HepG2 (cell line): Measurements from ENCODE around the gene GK. TPM values are rescaled to one million over a fixed set of nuclear protein-coding genes. Genes with fewer than 3 reads are reported as not detected.

Experiments used
- CCDC6 ChIP-seq: sonication (generic); formaldehyde crosslinking; IDR thresholded peaks from 2 replicates; pipeline ENCODE4 v1.8.1; 2022; ENCODE audit warnings: mild to moderate bottlenecking, missing genetic modification reagents, moderate library complexity
- EHMT2 ChIP-seq: fragments of 200-600 bp; sonication (generic); IDR thresholded peaks from 2 replicates; pipeline ENCODE4 v1.7.0; 2017; ENCODE audit warnings: antibody characterized with exemption, low read depth, low read length, borderline replicate concordance
- ELF3 ChIP-seq: IDR thresholded peaks from 2 replicates; pipeline ENCODE4 v1.6.1; 2016; ENCODE audit warnings: missing genetic modification reagents, missing compliant biosample characterization
- FOXO1 ChIP-seq: sonication (generic); formaldehyde crosslinking; IDR thresholded peaks from 2 replicates; pipeline ENCODE4 v1.4.0; 2020; ENCODE audit warnings: missing genetic modification reagents
- HMGA1 ChIP-seq: sonication (generic); formaldehyde crosslinking; conservative IDR thresholded peaks from 2 replicates; pipeline ENCODE4 v1.4.0; 2020; ENCODE audit warnings: missing genetic modification reagents
- IRX3 ChIP-seq: sonication (generic); formaldehyde crosslinking; IDR thresholded peaks from 2 replicates; pipeline ENCODE4 v1.8.1; 2023; ENCODE audit warnings: mild to moderate bottlenecking, low read depth, missing genetic modification reagents, borderline replicate concordance
- KAT2B ChIP-seq: fragments of 150-350 bp; IDR thresholded peaks from 2 replicates; pipeline ENCODE4 v1.6.1; 2014; ENCODE audit warnings: low read depth, low read length, borderline replicate concordance
- KAT7 ChIP-seq: IDR thresholded peaks from 2 replicates; pipeline ENCODE4 v1.6.1; 2018; ENCODE audit warnings: borderline replicate concordance, missing compliant biosample characterization
- KMT2A ChIP-seq: sonication (generic); formaldehyde crosslinking; IDR thresholded peaks from 2 replicates; pipeline ENCODE4 v1.4.0; 2020; ENCODE audit warnings: missing genetic modification reagents
- MED8 ChIP-seq: sonication (generic); formaldehyde crosslinking; IDR thresholded peaks from 2 replicates; pipeline ENCODE4 v1.8.1; 2023; ENCODE audit warnings: mild to moderate bottlenecking, missing genetic modification reagents; ENCODE audit not compliant: insufficient replicate concordance
- MYC ChIP-seq: sonication (generic); formaldehyde crosslinking; IDR thresholded peaks from 2 replicates; pipeline ENCODE4 v1.9.0; 2021; ENCODE audit warnings: missing genetic modification reagents, borderline replicate concordance
- PHF5A ChIP-seq: IDR thresholded peaks from one replicate; pipeline ENCODE4 v1.6.1; 2018; ENCODE audit warnings: low read depth, missing genetic modification reagents; ENCODE audit not compliant: unreplicated experiment
- POLR2AphosphoS2 ChIP-seq: IDR thresholded peaks from 2 replicates; pipeline ENCODE4 v1.6.1; 2011; ENCODE audit warnings: low read depth, low read length, improper control_type of control experiment
- SP5 ChIP-seq: IDR thresholded peaks from 2 replicates; pipeline ENCODE4 v1.6.1; 2016; ENCODE audit warnings: low read depth, borderline replicate concordance
- SRSF9 ChIP-seq: fragments of 200-400 bp; formaldehyde crosslinking; IDR thresholded peaks from 2 replicates; pipeline ENCODE4 v1.6.1; 2018; ENCODE audit warnings: borderline replicate concordance, mild to moderate bottlenecking, low read depth, low read length; ENCODE audit not compliant: insufficient read depth, poor library complexity, severe bottlenecking
- TCF7L2 ChIP-seq: IDR thresholded peaks from 2 replicates; pipeline ENCODE4 v1.6.1; 2011; ENCODE audit warnings: mild to moderate bottlenecking, low read depth, low read length, moderate library complexity
- TOPORS ChIP-seq: sonication (generic); formaldehyde crosslinking; IDR thresholded peaks from 2 replicates; pipeline ENCODE4 v1.8.0; 2023; ENCODE audit warnings: mild to moderate bottlenecking, missing genetic modification reagents
- ZEB1 ChIP-seq: IDR thresholded peaks from 2 replicates; pipeline ENCODE4 v1.6.1; 2012; ENCODE audit warnings: mild to moderate bottlenecking, low read depth, inconsistent platforms; ENCODE audit not compliant: insufficient replicate concordance
- ZNF3 ChIP-seq: IDR thresholded peaks from 2 replicates; pipeline ENCODE4 v1.7.0; 2017; ENCODE audit warnings: inconsistent platforms
- ZNF331 ChIP-seq: sonication (generic); formaldehyde crosslinking; IDR thresholded peaks from 2 replicates; pipeline ENCODE4 v1.4.0; 2020; ENCODE audit warnings: missing genetic modification reagents
- ZNF431 ChIP-seq: sonication (generic); formaldehyde crosslinking; IDR thresholded peaks from 2 replicates; pipeline ENCODE4 v1.9.0; 2022; ENCODE audit warnings: missing genetic modification reagents, low read depth, mild to moderate bottlenecking, borderline replicate concordance
- ZNF670 ChIP-seq: sonication (generic); formaldehyde crosslinking; IDR thresholded peaks from 2 replicates; pipeline ENCODE4 v1.8.0; 2022; ENCODE audit warnings: mild to moderate bottlenecking, missing genetic modification reagents, borderline replicate concordance
- ZNF678 ChIP-seq: sonication (generic); formaldehyde crosslinking; IDR thresholded peaks from 2 replicates; pipeline ENCODE4 v1.4.0; 2020; ENCODE audit warnings: mild to moderate bottlenecking, missing genetic modification reagents
- ZNF703 ChIP-seq: sonication (generic); formaldehyde crosslinking; IDR thresholded peaks from 2 replicates; pipeline ENCODE4 v1.5.1; 2020; ENCODE audit warnings: missing genetic modification reagents, mild to moderate bottlenecking, moderate library complexity, borderline replicate concordance
- ZSCAN25 ChIP-seq: sonication (generic); formaldehyde crosslinking; IDR thresholded peaks from 2 replicates; pipeline ENCODE4 v1.8.0; 2022; ENCODE audit warnings: mild to moderate bottlenecking, missing genetic modification reagents
- polyA plus RNA-seq, 8 experiments: library from polyadenylated mRNA; depleted of rRNA in 3 of 8; stranded (reverse) in 7 of 8; unstranded in 1 of 8; fragments of >200 nt; fragmentation: Illumina TruSeq in 4 of 8; extraction: Trizol in 4 of 8; gene quantifications; 2 replicates each; pipeline versions ENCODE4 v1.2.1 to v1.2.3, GENCODE V29; 2011 to 2016; ENCODE audit warnings: low read depth in 4 of 8, missing spikeins in 1 of 8, mixed read lengths in 1 of 8; ENCODE audit not compliant: insufficient read depth in 1 of 8
- total RNA-seq, 5 experiments: library from RNA; depleted of rRNA; stranded (reverse); fragments of >200 nt; fragmentation: Illumina TruSeq; extraction: Trizol; gene quantifications; 2 replicates each; pipeline ENCODE4 v1.2.3, GENCODE V29; 2016; ENCODE audit warnings: low read depth in 1 of 5
- TF ChIP-seq, protein P1 (sequence below), 2 experiments: fragments of 450-650 bp in 1 of 2; sonication (generic) in 1 of 2; formaldehyde crosslinking; IDR thresholded peaks; 2 replicates each; pipeline versions ENCODE4 v1.5.0 to v1.8.0; 2020 to 2022; ENCODE audit warnings: mild to moderate bottlenecking in 1 of 2, missing genetic modification reagents in 1 of 2
- TF ChIP-seq, protein P2 (sequence below): sonication (generic); formaldehyde crosslinking; IDR thresholded peaks from 2 replicates; pipeline ENCODE4 v1.4.0; 2020; ENCODE audit warnings: missing genetic modification reagents, mild to moderate bottlenecking, borderline replicate concordance
- TF ChIP-seq, protein P3 (sequence below): sonication (generic); formaldehyde crosslinking; IDR thresholded peaks from 2 replicates; pipeline ENCODE4 v1.4.0; 2020; ENCODE audit warnings: missing genetic modification reagents; ENCODE audit errors: not compliant biosample characterization

Gene GK
- total and polyA plus RNA-seq, 2 of the 13 experiments (the other 11 are each of a cell fraction or from before 2014, with no cell fraction given) = 64.2 to 265 TPM

DNA sequence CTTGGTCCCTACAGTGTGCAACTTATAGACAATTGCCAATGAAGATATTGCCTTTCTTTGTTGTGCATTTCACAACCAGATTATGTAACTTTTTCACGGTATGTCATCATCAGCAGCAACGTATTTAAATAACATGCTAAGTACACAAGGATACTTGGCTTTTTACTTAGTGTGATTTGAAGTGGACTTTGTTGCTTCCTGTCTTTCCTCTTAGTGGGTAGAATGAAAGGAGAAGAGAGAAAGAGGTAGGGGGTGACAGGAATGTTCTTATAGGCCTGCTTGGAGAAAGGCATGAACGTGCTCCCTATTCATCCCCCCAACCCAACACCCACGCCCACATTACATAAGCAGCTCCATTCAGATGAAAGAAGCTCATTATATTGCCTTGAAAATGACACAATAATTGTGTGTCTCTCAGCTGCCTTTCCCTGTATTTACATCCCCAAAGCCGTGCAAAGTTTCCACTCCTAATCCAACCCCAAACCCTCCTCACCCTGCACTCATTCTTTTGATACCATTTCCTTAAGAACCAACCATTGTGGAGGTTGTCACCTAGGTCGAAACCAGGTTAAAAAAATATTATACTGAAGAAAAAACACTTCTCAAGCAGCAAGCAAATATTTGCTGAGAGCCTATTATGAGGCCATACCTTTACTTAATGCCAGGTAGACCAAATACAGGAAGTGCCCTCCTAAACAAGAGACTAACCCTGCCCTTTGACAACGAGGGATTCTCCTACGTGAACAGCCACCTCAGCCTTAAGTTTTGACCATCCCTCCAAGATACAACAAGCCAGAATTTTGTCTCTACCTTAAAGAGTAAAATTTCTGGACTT is 25.2 kb upstream of the GK start (continued):
- no peak for TF ChIP-seq SRSF9
- peak; percentile 68 for TF ChIP-seq ZNF331
- TF ChIP-seq, protein P1, sequence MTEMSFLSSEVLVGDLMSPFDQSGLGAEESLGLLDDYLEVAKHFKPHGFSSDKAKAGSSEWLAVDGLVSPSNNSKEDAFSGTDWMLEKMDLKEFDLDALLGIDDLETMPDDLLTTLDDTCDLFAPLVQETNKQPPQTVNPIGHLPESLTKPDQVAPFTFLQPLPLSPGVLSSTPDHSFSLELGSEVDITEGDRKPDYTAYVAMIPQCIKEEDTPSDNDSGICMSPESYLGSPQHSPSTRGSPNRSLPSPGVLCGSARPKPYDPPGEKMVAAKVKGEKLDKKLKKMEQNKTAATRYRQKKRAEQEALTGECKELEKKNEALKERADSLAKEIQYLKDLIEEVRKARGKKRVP (CRISPR knock-in tag; IDR thresholded peaks at IDR 0.05) = peak; percentile 79 to 99; a peak in 3 of 4 replicates
- no peak for TF ChIP-seq POLR2AphosphoS2
- peak; percentile 46 for TF ChIP-seq SP5
- no peak for TF ChIP-seq IRX3
- TF ChIP-seq KMT2A (CRISPR knock-in tag) = no peak
- no peak for TF ChIP-seq ZNF703
- TF ChIP-seq ZNF3 (CRISPR knock-in tag) = no peak
- TF ChIP-seq KAT7 (CRISPR knock-in tag) = 0 out of 2 replicates have a peak, but pooled peaks have one; percentile 55
- TF ChIP-seq CCDC6 (CRISPR knock-in tag) = peak; percentile 77; the same call in 1 of the 2 replicates
- TF ChIP-seq KAT2B = no peak
- peak; percentile 67; the same call in 1 of the 2 replicates for TF ChIP-seq EHMT2
- TF ChIP-seq PHF5A (CRISPR knock-in tag) = peak; percentile 67
- no peak for TF ChIP-seq ZSCAN25 (CRISPR knock-in tag)
- TF ChIP-seq ZNF678 = no peak
- TF ChIP-seq, protein P2, sequence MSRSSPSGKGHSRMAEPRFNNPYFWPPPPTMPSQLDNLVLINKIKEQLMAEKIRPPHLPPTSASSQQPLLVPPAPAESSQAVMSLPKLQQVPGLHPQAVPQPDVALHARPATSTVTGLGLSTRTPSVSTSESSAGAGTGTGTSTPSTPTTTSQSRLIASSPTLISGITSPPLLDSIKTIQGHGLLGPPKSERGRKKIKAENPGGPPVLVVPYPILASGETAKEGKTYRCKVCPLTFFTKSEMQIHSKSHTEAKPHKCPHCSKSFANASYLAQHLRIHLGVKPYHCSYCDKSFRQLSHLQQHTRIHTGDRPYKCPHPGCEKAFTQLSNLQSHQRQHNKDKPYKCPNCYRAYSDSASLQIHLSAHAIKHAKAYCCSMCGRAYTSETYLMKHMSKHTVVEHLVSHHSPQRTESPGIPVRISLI (CRISPR knock-in tag) = peak; percentile 20; the same call in 1 of the 2 replicates
- no peak for TF ChIP-seq ZNF670
- TF ChIP-seq, protein P3, sequence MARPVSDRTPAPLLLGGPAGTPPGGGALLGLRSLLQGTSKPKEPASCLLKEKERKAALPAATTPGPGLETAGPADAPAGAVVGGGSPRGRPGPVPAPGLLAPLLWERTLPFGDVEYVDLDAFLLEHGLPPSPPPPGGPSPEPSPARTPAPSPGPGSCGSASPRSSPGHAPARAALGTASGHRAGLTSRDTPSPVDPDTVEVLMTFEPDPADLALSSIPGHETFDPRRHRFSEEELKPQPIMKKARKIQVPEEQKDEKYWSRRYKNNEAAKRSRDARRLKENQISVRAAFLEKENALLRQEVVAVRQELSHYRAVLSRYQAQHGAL = no peak
- TF ChIP-seq TCF7L2 = 0 out of 2 replicates have a peak, but pooled peaks have one; percentile 34
- no peak for TF ChIP-seq MYC (CRISPR knock-in tag)
- peak; percentile 82; the same call in 1 of the 2 replicates for TF ChIP-seq FOXO1 (CRISPR knock-in tag)
- no peak for TF ChIP-seq ZEB1
- no peak for TF ChIP-seq TOPORS
- TF ChIP-seq ELF3 (CRISPR knock-in tag) = peak; percentile 83
- TF ChIP-seq ZNF431 (CRISPR knock-in tag) = no peak
- peak; percentile 29 for TF ChIP-seq MED8 (CRISPR knock-in tag)
- no peak for TF ChIP-seq HMGA1
